Skeletal muscle satellite cell (primary cell): ENCODE results near the gene TRAF3.

Source experiments
- H3K27me3 ChIP-seq: 2 replicates; pipeline ENCODE4 v1.7.0; 2013; ENCODE audit warnings: low read length; ENCODE audit not compliant: control insufficient read depth, insufficient read depth
- H3K36me3 ChIP-seq: 2 replicates; pipeline ENCODE4 v1.7.0; 2013; ENCODE audit warnings: mild to moderate bottlenecking, control low read depth, low read length; ENCODE audit not compliant: insufficient read depth
- H3K4me1 ChIP-seq: 2 replicates; pipeline ENCODE4 v1.7.0; 2013; ENCODE audit warnings: low read length; ENCODE audit not compliant: control insufficient read depth, insufficient read depth
- H3K4me2 ChIP-seq: 2 replicates; pipeline ENCODE4 v1.7.0; 2013; ENCODE audit warnings: mild to moderate bottlenecking, low read length
- H3K4me3 ChIP-seq: 2 replicates; pipeline ENCODE4 v1.7.0; 2013; ENCODE audit warnings: low read length
- H3K9ac ChIP-seq: 2 replicates; pipeline ENCODE4 v1.7.0; 2013; ENCODE audit warnings: mild to moderate bottlenecking, low read depth, low read length, moderate library complexity
- H3K9me3 ChIP-seq: replicated peaks from 2 replicates; pipeline ENCODE4 v1.7.0; 2013; ENCODE audit warnings: mild to moderate bottlenecking, control low read depth, low read length

The TRAF3 gene

GRCh38 chr14:102772781-102773570 lies 4.3 kb upstream of the TRAF3 start:
- Histone ChIP-seq H3K9me3 (no peaks in the 10 kb centered on the region), H3K27me3 (peaks cover 12% of the 10 kb centered on the region), H3K4me2 (no peak overlapping the region), H3K4me1 (peaks cover 14% of the 10 kb centered on the region), H3K36me3 (no peaks in the 10 kb centered on the region), H3K9ac (no peak overlapping the region), H3K4me3 (no peak overlapping the region)

GRCh38 chr14:102774391-102775153 lies 2.7 kb upstream of the TRAF3 start:
- Histone ChIP-seq H3K9me3 (no peaks in the 10 kb centered on the region), H3K4me1 (peaks cover 24% of the 10 kb centered on the region), H3K4me2 (no peak overlapping the region), H3K4me3 (no peak overlapping the region), H3K27me3 (peaks cover 12% of the 10 kb centered on the region), H3K9ac (no peak overlapping the region), H3K36me3 (no peaks in the 10 kb centered on the region)

GRCh38 chr14:102775855-102776760 lies 1.1 kb upstream of the TRAF3 start:
- peak overlapping the region; percentile 58 for H3K4me2 ChIP-seq
- peaks cover 29% of the 10 kb centered on the region for H3K4me1 ChIP-seq
- no peaks in the 10 kb centered on the region for H3K9me3 ChIP-seq
- H3K4me3 ChIP-seq, result no peak overlapping the region
- no peaks in the 10 kb centered on the region for H3K36me3 ChIP-seq
- H3K27me3 ChIP-seq, result peaks cover 2% of the 10 kb centered on the region
- peak overlapping the region; percentile 33 for H3K9ac ChIP-seq

DNA sequence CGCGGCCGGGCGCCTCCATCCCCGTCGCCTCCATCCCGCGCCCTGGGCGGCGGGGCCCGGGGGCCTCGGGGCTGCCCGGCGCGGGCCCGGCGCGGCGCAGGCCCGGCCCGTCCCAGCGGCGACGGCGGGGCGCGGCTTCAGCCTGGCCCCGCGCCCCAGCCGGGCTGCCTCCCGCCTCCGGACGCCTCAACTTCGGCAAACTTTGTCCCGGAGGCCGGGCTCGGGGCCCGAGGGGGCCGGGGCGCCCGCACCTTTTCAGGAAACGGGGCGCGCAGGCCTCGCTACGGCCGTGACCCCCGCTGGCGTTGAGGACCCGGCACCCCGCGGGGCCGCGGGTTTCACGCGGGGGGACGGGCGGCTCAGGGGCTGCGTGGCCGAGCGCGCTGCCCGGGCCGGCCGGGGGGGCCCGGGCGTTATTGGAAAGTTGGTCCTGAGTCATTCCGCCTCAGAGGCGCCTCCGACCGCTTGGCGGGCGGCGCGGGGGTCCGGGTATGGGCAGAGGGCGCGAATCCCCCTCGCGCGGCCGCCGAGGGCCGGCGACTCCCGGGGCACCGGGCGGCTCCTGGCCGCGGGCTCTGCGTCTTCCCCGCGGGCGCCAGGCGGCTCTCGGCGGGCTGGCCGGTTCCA lies 575 bp downstream of the TRAF3 start:
- H3K4me2 ChIP-seq, result peak overlapping the region; percentile 93
- peak overlapping the region; percentile 74 for H3K4me3 ChIP-seq
- no peaks in the 10 kb centered on the region for H3K27me3 ChIP-seq
- H3K4me1 ChIP-seq, result peaks cover 29% of the 10 kb centered on the region
- H3K9ac ChIP-seq, result peak overlapping the region; percentile 90
- no peaks in the 10 kb centered on the region for H3K9me3 ChIP-seq
- H3K36me3 ChIP-seq, result no peaks in the 10 kb centered on the region

GRCh38 chr14:102778338-102779083 lies 1.3 kb downstream of the TRAF3 start:
- H3K4me2 ChIP-seq, result peak overlapping the region; percentile 93
- H3K36me3 ChIP-seq, result no peaks in the 10 kb centered on the region
- peak overlapping the region; percentile 74 for H3K4me3 ChIP-seq
- H3K9ac ChIP-seq, result peak overlapping the region; percentile 90
- H3K4me1 ChIP-seq, result peaks cover 29% of the 10 kb centered on the region
- H3K27me3 ChIP-seq, result no peaks in the 10 kb centered on the region
- H3K9me3 ChIP-seq, result no peaks in the 10 kb centered on the region

DNA sequence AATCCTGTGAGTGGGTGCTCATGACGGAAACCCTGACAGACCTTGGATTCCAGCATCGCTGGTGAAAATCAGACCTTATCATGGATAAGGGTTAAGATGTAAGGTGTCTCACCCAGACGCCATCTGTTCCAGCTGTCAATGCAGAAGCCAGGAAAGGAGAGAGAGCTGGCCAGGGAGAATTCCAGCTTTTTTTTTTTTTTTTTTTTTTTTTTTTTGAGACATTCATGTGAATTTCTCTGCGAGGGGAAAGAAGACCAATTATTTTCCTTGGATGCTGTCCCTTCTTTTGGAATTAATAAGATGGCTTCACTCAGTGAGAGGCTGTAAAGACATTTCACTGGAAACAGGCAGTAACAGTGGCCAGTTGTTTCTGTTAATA lies 1.8 kb downstream of the TRAF3 start:
- H3K27me3 ChIP-seq, result no peaks in the 10 kb centered on the region
- peak overlapping the region; percentile 74 for H3K4me3 ChIP-seq
- H3K4me1 ChIP-seq, result peaks cover 29% of the 10 kb centered on the region
- peak overlapping the region; percentile 90 for H3K9ac ChIP-seq
- H3K36me3 ChIP-seq, result no peaks in the 10 kb centered on the region
- no peaks in the 10 kb centered on the region for H3K9me3 ChIP-seq
- peak overlapping the region; percentile 93 for H3K4me2 ChIP-seq

DNA sequence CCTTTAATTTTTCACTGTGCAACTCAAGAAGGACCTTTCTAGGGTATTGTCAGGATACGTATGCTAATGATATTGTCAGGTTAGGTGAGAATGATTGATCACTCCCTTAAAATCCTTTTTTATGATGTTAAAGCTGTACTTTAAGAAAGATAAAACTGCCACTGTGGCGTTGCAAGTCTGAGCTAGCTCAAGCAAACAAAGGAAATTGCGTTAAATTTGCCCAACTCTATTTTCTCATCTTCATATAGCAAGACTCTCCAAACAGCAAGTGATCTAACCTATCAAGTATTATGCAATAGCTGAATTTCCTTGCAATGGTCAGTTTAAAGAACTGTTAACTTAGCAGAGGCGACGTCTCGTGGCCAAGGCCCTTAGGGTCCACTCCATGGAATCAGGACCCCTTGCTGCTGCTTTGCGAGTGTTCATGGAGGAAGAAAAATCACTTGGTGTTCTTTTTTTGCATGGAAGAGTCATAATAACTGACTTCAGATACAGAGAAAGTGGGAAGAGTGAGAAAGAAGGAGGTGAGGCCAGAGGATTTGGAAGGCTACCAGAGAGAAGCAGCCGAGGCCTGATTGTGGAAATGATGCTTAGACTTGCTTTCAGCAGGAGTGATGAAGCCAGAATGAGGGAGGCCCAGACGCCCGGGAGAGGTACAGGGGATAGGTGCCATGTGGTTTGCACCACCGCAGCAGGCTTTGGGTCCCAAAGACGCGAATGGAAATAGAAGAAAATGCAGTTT lies 2.5 kb downstream of the TRAF3 start:
- peak overlapping the region; percentile 93 for H3K4me2 ChIP-seq
- no peak overlapping the region for H3K9ac ChIP-seq
- H3K4me3 ChIP-seq, result no peak overlapping the region
- H3K9me3 ChIP-seq, result no peaks in the 10 kb centered on the region
- H3K27me3 ChIP-seq, result no peaks in the 10 kb centered on the region
- no peaks in the 10 kb centered on the region for H3K36me3 ChIP-seq
- H3K4me1 ChIP-seq, result peaks cover 29% of the 10 kb centered on the region

DNA sequence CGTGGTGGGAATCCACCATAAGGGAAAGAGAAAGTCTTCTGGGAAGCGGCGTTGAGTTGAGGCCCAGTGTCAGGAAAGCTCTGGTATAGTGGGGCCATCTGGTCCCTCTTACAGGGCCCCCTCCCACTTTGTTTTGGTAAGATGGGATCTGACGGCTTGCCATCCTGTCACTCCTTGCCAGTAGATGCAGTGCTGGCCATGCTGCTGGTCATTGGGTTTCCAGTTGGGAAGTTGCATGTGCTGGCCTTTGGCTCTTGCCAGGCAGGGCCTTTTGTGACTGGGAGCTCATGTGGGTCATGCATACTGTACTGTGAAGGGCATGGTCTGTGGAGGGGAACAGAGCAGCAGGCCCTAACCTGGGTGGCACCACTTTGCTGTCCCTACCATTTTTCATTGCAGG lies 3.8 kb downstream of the TRAF3 start:
- H3K4me3 ChIP-seq, result no peak overlapping the region
- H3K36me3 ChIP-seq, result no peaks in the 10 kb centered on the region
- H3K27me3 ChIP-seq, result no peaks in the 10 kb centered on the region
- H3K4me1 ChIP-seq, result peaks cover 23% of the 10 kb centered on the region
- no peak overlapping the region for H3K9ac ChIP-seq
- H3K9me3 ChIP-seq, result no peaks in the 10 kb centered on the region
- no peak overlapping the region for H3K4me2 ChIP-seq

DNA sequence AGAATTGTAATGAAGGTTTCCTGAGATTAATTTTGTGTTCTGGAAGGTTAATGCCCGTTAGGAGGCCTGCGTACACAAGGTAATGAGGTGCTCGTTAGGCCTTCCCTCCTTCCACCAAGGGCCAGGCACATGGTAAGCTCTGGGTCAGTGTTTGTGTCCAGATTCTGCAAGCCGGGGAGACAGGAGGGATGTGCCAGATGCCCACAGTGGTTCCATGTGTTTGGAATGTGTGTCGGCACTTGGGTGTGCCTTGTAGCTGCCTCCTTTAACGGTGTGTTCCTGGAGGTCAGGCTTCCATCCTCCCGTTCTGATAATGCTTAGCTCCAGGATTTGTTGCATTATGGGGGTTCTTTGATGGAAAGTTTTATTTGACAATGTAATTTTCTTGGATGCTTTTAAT lies 5.7 kb downstream of the TRAF3 start:
- Histone ChIP-seq H3K4me2 (no peak overlapping the region), H3K9ac (no peak overlapping the region), H3K4me3 (no peak overlapping the region), H3K27me3 (no peaks in the 10 kb centered on the region), H3K4me1 (peaks cover 20% of the 10 kb centered on the region), H3K9me3 (no peaks in the 10 kb centered on the region), H3K36me3 (no peaks in the 10 kb centered on the region)
